Kidney (tissue), 14 donors: ENCODE measurements around the gene UBE2J1. TPM values are rescaled to one million over a fixed set of nuclear protein-coding genes. Genes with fewer than 3 reads are reported as not detected.

Source experiments
- DNase-seq, 5 donors: peaks; one replicate each; pipeline ENCODE4 v3.0.0-alpha.2; 2013 to 2020
- FAIRE-seq: peaks from 2 replicates; lab custom pipeline; 2012; peaks lifted over from hg19 to GRCh38; lab: Jason Lieb, UNC
- H3K27ac ChIP-seq, 2 donors: one replicate each; pipeline ENCODE4 v1.7.0; 2013; ENCODE audit warnings: low read depth in 2 of 2, low read length in 2 of 2, inconsistent platforms in 1 of 2
- H3K27me3 ChIP-seq: one replicate; pipeline ENCODE4 v1.7.1; 2013; ENCODE audit warnings: low read length, inconsistent platforms; ENCODE audit not compliant: control insufficient read depth, insufficient read depth
- H3K36me3 ChIP-seq, 3 donors: one replicate each; pipeline versions ENCODE4 v1.7.0 to v1.7.1; 2013; ENCODE audit warnings: low read length in 3 of 3, control low read depth in 1 of 3, inconsistent platforms in 1 of 3; ENCODE audit not compliant: insufficient read depth in 3 of 3, control insufficient read depth in 2 of 3
- H3K4me1 ChIP-seq, 3 donors: one replicate each; pipeline versions ENCODE4 v1.7.0 to v1.7.1; 2013; ENCODE audit warnings: low read length in 3 of 3, inconsistent platforms in 1 of 3, low read depth in 1 of 3; ENCODE audit not compliant: control insufficient read depth in 2 of 3, insufficient read depth in 2 of 3
- H3K4me3 ChIP-seq, 3 donors: one replicate each; pipeline versions ENCODE4 v1.7.0 to v1.8.1; 2013; ENCODE audit warnings: low read length in 3 of 3, control low read depth in 1 of 3, inconsistent platforms in 1 of 3
- H3K9ac ChIP-seq, 3 donors: one replicate each; pipeline versions ENCODE4 v1.7.0 to v1.7.1; 2013; ENCODE audit warnings: low read length in 3 of 3, control low read depth in 1 of 3, inconsistent platforms in 1 of 3
- H3K9me3 ChIP-seq, 3 donors: one replicate each; pipeline versions ENCODE4 v1.7.0 to v1.7.1; 2013; ENCODE audit warnings: low read length in 3 of 3, control low read depth in 1 of 3, inconsistent platforms in 1 of 3; ENCODE audit not compliant: control insufficient read depth in 2 of 3, insufficient read depth in 1 of 3
- intact Hi-C: fragments of 100-400 bp; cut with DNase I; formaldehyde crosslinking; loops from one replicate; pipeline ENCODE4 v1.11.1; 2022
- polyA plus RNA-seq: library from polyadenylated mRNA; stranded (reverse); fragments of 350-450 nt; fragmentation: Illumina TruSeq; extraction: RNeasy Lipid Tissue Mini Kit (QIAGEN cat#74804); gene quantifications from one replicate; pipeline ENCODE4 v1.2.3, GENCODE V29; 2014; ENCODE audit warnings: low read depth, low replicate concordance; ENCODE audit not compliant: insufficient read depth
- total RNA-seq: library from RNA; stranded (reverse); fragmentation: NEBNext Ultra II Directional; extraction: Animal tissue kit (Norgen Biotek cat#: 25700); gene quantifications from one replicate; pipeline ENCODE4 v1.2.1, GENCODE V29; 2021
- TF ChIP-seq, protein P1 (sequence below): IDR thresholded peaks from 3 replicates; pipeline ENCODE4 v1.5.1; 2012; ENCODE audit warnings: mild to moderate bottlenecking, moderate library complexity, borderline replicate concordance; ENCODE audit not compliant: insufficient read depth; ENCODE audit errors: extremely low read depth
- donor health status: control.
- donor health status: control.
- donor health status: control.
- donor health status: control.
- donor health status: control.
- donor health status: DM: yes; HTN: yes; CAD: no.
- donor health status: Normal renal cell carcinoma (clear cell type).

UBE2J1 gene
- total and polyA plus RNA-seq, 2 donors from 2014 or later = 22.8 to 47.3 TPM

DNA sequence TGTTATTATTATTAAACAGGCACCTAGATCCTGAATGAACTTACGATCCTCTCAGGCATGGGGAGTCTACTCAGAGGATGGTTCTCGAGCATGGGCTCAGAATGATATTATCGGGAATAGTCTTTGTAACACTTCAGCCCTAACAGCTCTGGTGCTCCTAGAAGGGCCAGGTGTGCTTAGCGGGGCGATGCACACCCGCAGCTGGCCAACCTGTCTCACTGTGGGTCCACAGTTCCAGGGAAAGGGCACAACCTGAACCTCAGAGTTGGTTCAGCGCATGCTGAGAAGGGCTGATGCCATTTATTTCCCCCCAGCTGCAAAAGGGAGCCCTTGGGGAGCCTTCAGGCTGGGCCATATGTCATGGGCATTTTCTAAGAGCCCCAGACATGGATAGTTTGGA is 33.3 kb upstream of the UBE2J1 start:
- H3K27ac ChIP-seq = no peak overlapping the region
- no peak for FAIRE-seq
- no peak for DNase-seq
- intact Hi-C loops = no loop called here
- no peaks in the 10 kb centered on the region for H3K36me3 ChIP-seq
- H3K4me3 ChIP-seq = no peak overlapping the region
- no peaks in the 10 kb centered on the region for H3K27me3 ChIP-seq
- TF ChIP-seq, protein P1, sequence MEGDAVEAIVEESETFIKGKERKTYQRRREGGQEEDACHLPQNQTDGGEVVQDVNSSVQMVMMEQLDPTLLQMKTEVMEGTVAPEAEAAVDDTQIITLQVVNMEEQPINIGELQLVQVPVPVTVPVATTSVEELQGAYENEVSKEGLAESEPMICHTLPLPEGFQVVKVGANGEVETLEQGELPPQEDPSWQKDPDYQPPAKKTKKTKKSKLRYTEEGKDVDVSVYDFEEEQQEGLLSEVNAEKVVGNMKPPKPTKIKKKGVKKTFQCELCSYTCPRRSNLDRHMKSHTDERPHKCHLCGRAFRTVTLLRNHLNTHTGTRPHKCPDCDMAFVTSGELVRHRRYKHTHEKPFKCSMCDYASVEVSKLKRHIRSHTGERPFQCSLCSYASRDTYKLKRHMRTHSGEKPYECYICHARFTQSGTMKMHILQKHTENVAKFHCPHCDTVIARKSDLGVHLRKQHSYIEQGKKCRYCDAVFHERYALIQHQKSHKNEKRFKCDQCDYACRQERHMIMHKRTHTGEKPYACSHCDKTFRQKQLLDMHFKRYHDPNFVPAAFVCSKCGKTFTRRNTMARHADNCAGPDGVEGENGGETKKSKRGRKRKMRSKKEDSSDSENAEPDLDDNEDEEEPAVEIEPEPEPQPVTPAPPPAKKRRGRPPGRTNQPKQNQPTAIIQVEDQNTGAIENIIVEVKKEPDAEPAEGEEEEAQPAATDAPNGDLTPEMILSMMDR = no peak
- no peak overlapping the region for H3K9ac ChIP-seq
- H3K9me3 ChIP-seq = no peaks in the 10 kb centered on the region
- no peaks in the 10 kb centered on the region for H3K4me1 ChIP-seq

- Histone ChIP-seq H3K36me3 (no peaks in the 10 kb centered on the region), H3K27ac (no peak overlapping the region), H3K9ac (no peak overlapping the region), H3K4me1 (no peaks in the 10 kb centered on the region), H3K4me3 (no peak overlapping the region), H3K9me3 (no peaks in the 10 kb centered on the region), H3K27me3 (no peaks in the 10 kb centered on the region)
- DNase-seq (no peak), FAIRE-seq (no peak)
- intact Hi-C loops = no loop called here
- TF ChIP-seq, protein P1 = no peak
These were observed 32.7 kb upstream of the UBE2J1 start for GRCh38 chr6:89385156-89385667.

GRCh38 chr6:89381031-89381430 is 28.5 kb upstream of the UBE2J1 start:
- DNase-seq (no peak), FAIRE-seq (no peak)
- no peaks in the 10 kb centered on the region for H3K4me1 ChIP-seq
- H3K27ac ChIP-seq = no peak overlapping the region
- H3K9me3 ChIP-seq = no peaks in the 10 kb centered on the region
- no peak overlapping the region for H3K4me3 ChIP-seq
- TF ChIP-seq, protein P1 = no peak
- intact Hi-C loops = no loop called here
- H3K36me3 ChIP-seq = no peaks in the 10 kb centered on the region
- no peaks in the 10 kb centered on the region for H3K27me3 ChIP-seq
- H3K9ac ChIP-seq = no peak overlapping the region

GRCh38 chr6:89379281-89379680 is 26.8 kb upstream of the UBE2J1 start:
- Histone ChIP-seq H3K9me3 (no peaks in the 10 kb centered on the region), H3K36me3 (no peaks in the 10 kb centered on the region), H3K27ac (no peak overlapping the region), H3K27me3 (no peaks in the 10 kb centered on the region), H3K9ac (no peak overlapping the region), H3K4me1 (peaks cover 0 to 5% (median 4%) of the 10 kb centered on the region in 3 donors), H3K4me3 (no peak overlapping the region)
- no peak for FAIRE-seq
- DNase-seq = no peak
- TF ChIP-seq, protein P1 = no peak
- intact Hi-C loops = no loop called here
